Mucosa of gallbladder (tissue), 1 donor: ENCODE data around the gene CYSLTR1. TPM values are rescaled to one million over a fixed set of nuclear protein-coding genes. Genes with fewer than 3 reads are reported as not detected.
"Not testable (repeated sequence)": the region's sequence is repeated elsewhere in the genome, so short reads cannot be mapped to it uniquely, and the experiment has no call there.

Source experiments
- DNase-seq: peaks from one replicate; pipeline ENCODE4 v3.0.0-alpha.2; 2020; ENCODE audit warnings: low spot score
- total RNA-seq: library from RNA; stranded (reverse); gene quantifications from one replicate; pipeline ENCODE4 v1.2.1, GENCODE V29; 2021
- donor health status: DM: no; HTN: no; CAD: no.

The CYSLTR1 gene, protein sequence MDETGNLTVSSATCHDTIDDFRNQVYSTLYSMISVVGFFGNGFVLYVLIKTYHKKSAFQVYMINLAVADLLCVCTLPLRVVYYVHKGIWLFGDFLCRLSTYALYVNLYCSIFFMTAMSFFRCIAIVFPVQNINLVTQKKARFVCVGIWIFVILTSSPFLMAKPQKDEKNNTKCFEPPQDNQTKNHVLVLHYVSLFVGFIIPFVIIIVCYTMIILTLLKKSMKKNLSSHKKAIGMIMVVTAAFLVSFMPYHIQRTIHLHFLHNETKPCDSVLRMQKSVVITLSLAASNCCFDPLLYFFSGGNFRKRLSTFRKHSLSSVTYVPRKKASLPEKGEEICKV
- total RNA-seq: 3.5 TPM

DNA sequence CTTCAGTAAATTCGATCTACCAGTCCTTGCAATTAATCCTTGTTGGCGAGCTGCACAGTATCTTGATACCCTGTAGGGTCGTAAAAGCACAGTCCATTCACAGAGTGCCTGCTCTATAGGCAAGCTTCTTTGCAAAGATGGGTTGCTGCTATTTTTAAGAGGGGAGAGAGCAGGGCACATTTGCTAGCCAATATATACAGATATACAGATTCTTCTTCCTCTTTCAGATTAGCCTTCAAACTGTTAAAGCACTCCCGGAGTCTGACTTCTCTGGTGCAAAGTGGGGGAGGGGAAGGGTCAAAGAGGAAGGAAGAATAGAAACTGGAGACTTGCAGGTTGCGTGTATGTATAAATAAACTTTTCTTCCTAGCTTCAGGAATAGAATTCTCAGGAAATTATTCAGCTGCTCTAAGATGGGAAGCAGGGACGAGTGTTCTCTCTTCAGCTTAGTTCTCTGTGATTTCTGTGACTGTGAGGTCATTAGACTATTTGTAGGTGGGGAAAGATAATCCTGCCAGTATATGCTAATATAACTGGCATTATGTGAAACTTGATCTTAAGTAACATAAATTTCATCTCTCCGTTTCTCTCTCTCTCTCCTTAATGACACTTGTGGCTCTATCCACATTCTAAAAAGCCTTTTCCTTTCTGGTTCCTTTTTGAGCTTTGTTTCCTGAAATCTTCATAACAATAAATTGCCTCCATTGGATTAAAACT is at the start of gene CYSLTR1:
TSS of gene CYSLTR1 (minus strand) at position 242 of the 717 bp plus-strand sequence. CDS start 53,865 bp downstream, outside the sequence.
- no peak for DNase-seq

DNA sequence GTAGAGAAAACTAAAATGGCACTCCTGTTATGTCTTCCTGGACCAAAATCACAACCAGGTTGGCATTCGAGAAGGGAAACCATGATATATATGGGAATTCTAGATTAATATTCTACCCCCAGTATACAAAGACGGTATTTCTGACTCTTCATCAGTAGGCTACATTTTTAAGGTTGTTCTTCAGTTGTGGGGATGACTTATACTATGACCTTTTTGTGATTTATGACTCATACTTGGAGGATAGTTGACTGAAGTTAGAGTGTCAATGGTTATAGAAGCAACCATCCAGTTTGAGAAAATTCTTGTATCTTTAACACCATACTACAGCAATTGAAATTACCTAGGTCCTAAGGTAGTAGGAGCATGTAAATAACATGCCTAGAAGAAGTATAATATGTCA is 49.8 kb upstream of the CYSLTR1 start:
- no peak for DNase-seq

DNA sequence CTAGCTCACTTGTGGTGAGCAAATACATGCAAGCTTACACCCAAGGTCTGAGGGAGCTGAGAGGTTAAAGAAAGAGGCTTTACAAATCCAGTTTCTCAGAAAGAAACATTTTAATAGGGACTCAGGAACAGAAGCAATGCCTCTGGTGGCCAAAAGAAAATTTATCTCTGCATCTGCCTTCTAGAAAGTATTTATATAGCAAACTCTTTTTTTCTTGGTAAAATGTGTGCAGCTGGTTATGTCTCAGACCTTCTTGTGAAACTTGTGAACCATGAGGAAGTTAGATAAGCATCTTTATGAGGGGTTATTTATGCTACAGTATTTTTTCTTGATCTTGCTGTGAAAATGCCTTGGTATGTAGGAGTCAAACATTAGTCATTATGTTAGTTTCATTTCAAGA is 48.5 kb upstream of the CYSLTR1 start:
- DNase-seq: no peak

DNA sequence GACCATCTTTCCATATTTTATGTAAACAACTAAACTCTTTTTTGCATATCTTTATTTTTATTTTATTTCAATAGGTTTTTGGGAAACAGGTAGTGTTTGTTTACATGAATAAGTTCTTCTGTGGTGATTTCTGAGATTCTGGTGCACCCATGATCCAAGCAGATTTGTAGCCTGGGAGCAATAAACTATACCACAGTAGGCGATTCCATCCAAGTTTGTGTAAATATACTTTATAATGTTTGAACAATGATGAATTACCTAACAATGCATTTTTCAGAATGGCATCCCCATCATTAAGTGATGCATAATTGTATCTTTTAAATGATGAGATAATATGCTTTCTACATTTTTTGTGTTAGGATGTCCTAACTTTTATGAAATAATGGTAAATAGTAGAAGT is 39.2 kb upstream of the CYSLTR1 start:
- no peak for DNase-seq

DNA sequence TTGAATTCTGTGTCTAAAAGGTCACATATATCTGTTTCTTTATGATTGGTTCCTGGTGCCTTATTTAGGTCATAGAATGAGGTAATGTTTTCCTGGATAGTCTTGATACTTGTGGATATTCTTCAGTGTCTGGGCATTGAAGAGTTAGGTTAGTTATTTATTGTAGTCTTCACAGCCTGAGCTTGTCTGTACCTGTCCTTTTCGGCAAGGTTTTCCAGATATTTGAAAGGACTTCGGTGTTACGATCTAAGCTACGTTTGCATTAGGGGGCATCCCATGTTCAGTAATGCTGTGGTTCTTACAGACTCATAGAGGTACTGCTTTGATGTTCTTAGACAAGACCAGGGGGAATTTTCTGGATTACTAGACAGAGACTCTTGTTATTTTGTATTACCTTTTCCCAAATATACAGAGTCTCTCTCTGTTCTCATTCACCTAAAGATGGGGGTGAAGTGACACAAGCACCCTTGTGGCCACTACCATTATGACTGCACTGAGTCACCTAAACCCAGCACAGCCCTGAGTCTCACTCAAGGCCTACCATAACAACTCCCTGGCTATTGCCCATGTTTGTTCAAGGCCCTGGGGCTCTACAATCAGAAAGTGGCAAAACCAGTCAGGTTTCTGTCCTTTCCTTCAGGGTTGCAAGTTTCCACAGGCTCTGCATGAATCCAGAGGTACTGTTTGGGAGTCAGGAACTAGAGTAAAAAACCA is 30.1 kb upstream of the CYSLTR1 start:
- no peak for DNase-seq

DNA sequence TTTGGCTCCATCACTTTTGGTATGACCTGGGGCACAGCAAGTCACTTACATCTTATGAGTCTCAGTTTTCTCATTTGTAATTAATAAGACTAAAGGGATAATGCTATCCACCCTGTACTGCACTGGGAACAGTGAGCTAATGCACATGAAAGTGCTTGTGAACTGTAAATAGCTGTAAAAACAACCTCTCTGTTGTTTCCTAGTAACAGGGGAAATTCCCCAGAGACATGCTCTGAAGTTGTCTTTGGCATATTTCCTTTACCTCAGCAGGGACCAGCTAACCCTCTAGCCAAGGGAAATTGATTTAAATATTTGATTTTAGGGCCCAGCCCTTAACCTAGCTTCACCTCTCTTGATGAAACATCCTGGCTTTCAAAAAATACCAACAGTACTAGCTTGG is 6.1 kb upstream of the CYSLTR1 start:
- DNase-seq: no peak

DNA sequence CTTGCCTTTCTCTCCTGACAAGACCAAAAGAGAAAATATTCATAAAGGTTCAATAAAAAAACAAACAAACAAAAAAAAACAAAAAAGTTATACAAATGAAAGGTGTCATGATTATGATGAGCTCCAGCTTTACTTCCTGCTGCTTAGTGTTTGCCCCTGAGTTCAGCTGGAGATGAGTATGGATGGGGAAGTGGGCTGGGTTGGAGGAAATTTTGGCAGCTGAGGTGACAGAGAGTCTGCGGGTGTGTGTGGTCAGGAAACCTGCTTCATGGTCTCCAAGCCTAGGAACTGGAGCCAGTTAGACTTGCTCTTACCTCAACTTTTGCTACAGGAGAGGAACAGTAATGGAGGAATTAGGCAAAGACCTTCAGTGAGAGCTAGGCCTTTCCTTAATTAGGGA is 4.3 kb upstream of the CYSLTR1 start:
- no peak for DNase-seq

DNA sequence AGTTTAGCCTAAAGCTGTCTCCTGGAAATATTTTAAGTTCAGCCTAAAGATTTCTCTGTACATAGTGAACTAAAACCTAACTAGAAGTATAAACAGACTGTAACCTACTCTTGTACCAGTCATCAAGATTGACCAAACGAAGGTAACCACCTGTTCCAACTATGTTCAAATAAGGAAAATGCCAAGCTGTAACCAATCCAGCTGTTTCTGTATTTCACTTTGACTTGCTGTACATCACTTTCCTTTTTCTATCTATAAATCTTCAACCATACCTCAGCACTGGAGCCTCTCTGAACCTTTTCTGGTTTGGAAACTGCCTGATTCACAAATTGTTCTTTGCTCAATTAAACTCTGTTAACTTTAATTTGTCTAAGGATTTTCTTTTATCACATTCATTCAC is 3.1 kb upstream of the CYSLTR1 start:
- no peak for DNase-seq

DNA sequence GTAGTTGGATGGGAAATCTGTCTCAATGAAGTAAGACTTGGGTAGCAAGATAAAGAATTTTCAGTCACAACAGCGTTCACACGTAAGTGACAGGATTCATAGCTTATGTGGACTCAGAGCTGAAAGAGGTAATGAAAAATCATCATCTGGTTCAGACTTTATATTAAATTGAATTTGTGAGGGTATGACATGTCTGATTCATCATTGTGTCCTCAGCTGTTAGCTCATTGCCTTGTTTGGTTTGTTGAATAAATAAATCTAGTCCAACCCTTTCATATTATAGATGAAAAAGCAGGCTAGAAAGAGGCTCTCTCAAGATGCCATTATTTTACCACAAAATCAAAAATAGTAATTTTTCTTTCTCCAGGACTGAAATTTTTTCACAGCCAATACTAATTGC is 2.7 kb upstream of the CYSLTR1 start:
- no peak for DNase-seq

DNA sequence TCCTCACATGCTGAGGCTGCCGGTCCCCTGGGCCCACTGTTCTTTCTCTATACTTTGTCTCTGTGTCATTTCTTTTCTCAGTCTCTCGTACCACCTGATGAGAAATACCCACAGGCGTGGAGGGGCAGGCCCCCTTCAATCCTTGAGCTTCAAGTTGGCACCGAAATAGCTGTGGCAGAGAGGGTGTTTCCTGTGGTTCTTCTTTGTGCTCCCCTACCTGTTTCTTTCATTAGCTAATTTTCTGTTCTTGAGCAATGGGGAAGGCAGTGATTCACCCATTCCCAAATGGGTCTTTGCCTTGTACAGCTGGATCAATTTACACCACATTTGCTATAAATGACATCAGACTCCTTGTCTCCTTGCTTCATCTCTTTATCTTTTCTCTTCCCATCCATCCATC is 2.1 kb upstream of the CYSLTR1 start:
- no peak for DNase-seq

DNA sequence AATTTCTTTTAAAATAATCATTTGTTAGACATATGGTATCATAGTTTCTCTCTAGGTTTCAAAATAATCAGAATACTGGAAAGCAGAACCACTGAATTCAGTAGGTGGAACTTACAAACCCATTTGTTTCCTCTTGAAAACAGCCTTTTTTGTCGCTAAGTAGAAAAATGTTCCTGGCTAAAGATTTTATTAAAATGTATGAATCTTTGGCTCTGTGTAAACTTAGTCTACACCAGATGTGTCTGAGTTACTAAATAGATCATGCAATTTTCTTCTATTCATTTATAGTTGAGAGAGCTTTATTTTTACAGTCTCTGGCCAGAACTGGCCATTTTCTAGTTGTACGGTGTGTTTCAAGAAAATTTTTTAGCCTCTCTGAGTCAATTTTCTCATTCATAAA is 1.0 kb downstream of the CYSLTR1 start:
- no peak for DNase-seq

DNA sequence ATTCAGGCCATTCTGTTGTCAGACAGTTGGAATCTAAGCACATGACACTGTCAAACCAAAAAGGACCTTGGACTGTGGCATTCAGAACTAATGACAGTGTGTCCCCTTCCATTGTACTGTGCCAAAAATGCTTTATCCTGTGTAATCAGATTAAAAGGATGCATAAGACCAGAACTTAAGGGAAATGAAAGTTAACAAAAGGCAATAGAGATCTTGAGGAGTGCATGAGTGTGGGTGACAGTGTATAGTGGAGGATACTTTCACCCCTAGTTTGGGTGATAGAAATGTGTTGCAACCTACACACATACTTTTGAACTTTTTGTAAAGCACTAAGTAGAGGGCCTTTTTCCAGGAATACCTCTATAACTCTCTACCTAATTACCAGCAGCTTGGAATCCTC is 4.5 kb downstream of the CYSLTR1 start:
- no peak for DNase-seq

DNA sequence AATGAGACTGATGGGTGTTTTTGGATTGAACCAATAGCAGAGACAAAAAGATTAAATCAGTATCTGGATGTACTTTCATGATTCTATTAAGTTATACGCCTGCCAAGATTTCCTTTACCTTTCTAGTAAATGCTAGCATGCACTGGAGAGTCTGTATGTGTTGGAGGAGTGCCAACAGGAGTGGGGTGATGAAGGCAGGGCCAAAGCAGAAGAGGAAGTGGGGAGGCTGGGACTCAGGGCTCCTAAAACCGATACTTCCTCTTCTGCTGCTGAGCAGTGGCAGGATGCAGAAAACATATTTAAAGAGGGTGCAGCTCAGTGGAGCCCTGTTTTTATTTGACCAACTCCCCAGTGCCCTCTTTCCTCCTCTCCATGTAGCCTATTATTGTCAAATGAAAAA is 5.6 kb downstream of the CYSLTR1 start:
- DNase-seq: peak; percentile 65

DNA sequence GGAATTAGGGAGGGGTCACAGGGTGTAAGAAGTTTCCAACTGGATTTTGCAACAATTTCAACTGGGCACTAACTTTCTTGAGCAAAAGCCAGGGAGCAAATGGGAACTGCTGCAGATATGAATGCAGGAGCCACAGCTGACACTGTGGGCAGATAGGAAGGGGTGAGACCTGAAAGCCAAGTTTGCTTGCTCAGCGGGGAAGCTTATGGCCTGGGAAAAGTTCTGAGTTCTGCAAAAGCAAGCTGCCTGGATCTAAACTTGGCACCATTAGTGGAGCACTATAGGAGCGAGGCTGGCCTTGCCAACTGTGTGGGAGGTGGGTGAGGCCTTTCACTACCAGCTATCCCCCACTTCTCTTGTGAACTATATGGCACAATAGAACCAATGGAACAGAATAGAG is 11.1 kb downstream of the CYSLTR1 start:
- DNase-seq: no peak

DNA sequence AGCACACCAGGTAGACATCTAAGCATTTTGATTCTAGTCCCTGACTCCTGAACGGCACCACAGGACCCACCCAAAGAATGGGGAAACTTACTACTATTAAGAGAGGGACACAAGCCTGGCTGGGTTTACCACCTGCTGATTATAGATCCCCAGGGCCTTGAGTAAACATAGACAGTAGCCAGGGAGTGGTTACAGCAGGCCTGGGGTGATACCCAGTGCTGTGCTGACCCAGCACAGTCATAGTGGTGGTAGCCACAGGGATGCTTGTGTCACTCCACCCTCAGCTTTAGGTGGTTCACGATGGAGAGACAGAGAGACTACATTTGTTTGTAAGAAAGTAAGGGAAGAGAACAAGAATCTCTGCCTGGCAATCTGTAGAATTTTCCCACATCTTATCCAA is 11.7 kb downstream of the CYSLTR1 start:
- no peak for DNase-seq

DNA sequence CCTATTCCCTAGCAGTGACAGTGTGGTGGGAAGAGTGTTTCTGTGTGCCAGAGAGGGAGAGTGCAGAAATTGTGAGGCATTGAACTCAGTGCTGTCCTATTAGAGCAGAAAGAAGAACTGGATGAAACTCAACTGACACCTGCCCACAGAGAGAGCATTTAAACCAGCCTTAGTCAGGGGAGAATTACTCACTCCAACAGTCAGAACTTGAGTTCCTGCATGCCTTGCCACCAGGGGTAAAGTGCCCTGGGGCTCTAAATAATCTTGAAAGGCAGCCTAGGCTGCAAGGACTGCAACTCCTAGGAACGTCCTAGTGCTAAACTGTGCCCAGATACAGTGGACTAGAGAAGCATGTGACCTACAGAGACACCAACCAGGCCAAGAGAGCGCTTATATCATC is 12.8 kb downstream of the CYSLTR1 start:
- DNase-seq: no peak

DNA sequence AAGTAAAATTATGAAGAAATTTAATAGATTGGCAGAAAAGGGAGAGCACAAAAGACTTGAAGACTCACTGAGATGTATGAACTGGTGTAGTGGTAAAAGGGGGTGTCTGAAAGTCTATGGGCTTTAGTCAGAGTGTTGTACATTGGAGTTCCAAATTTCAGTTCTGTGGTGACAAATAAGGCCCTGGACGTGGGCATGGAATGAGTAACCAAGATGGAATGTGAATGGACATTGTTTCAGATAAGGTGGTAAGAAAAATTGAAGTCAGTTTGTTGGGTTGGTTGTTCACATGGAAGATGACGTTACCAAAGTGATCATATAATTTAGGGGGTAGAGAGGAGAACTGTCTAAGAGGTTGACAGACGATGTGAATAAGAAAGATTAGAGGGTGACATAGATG is 13.9 kb downstream of the CYSLTR1 start:
- DNase-seq: no peak

DNA sequence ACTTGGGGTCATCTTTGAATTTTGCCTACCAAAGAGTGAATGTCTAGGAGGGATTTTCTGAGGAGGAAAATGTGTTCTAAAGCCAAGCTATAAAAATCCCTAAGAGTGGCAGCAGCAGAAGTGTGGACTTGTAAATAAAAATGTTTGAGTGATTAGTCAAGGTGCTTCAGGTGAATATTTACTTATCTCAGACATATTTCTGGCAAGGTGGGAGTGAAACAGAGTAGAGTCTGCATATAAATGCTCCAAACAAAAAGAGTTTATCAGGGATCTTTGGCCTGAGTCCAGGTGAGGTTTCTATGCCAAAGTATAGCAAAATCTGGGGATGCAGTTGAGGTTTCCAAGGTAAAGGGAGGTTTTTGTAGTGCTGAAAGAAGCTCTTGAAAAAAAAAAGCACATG is 19.7 kb downstream of the CYSLTR1 start:
- no peak for DNase-seq

DNA sequence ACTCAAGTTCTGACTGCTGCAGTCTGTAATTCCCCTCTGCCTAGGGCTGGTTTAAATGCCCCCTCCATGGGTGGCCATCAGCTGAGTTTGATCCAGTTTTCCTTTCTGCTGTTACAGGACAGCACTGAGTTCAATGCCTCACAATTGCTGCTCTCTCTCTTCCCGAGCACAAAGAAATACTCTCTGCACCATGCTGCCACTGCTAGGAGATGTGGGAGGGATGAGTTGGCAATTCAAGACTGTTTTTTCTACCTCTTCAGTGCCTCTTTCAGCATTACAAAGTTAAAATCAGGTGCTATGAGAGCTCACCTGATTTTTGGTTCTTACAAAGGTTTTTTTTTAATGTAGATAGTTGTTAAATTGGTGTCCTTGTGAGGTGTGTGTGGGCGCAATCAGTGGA is 24.3 kb downstream of the CYSLTR1 start:
- DNase-seq: no peak

DNA sequence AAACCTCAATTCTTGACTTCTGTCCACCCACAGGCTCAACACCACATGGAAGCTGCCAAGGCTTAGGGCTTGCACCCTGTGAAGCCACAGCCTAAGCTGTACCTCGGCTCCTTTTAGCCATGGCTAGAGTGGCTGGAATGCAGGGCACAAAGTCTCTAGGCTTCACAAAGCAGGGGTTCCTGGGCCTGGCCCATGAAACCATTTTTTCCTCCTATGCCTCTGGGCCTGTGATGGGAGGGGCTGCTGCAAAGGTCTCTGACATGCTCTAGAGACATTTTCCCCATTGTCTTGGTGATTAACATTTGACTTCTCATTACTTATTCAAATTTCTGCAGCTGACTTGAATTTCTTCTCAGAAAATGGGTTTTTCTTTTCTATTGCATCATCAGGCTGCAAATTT is 26.5 kb downstream of the CYSLTR1 start:
- not testable (repeated sequence) for DNase-seq

DNA sequence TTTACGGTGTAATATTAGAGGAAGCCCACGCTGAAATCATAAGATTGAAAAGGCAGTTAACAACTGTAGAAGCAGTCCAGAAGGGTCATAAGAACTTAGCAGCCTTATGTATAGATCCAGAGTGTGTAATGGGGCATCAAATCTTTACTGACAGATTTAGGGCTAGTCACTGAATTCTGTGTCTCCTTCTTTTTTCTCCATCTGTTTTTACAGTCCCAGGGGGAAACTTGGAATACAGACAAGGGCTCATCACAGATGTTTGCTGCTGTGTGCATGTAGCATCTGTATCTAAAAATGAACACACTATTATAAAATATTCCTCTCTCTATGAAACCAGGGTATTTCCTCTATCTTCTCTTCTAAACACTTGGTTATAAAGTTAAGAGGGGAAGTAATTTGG is 43.9 kb downstream of the CYSLTR1 start:
- no peak for DNase-seq

DNA sequence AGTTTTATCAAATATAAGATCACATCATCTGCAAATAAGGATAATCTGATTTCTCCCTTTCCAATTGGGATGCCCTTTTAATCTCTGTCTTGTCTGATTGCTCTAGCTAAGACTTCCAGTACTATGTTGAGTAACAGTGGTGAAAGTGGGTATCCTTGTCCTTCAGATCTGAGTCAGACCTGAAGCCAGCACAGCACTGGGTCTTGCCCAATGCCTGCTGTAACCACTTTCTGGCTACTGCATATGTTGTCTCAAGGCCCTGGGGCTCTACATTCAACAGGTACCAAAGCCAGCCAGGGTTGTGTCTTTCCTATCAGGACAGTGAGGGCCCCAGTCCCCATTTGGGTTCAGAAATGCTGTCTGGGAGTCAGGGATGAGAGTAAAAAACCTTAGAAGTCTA is 90.3 kb downstream of the CYSLTR1 start:
- DNase-seq: no peak

DNA sequence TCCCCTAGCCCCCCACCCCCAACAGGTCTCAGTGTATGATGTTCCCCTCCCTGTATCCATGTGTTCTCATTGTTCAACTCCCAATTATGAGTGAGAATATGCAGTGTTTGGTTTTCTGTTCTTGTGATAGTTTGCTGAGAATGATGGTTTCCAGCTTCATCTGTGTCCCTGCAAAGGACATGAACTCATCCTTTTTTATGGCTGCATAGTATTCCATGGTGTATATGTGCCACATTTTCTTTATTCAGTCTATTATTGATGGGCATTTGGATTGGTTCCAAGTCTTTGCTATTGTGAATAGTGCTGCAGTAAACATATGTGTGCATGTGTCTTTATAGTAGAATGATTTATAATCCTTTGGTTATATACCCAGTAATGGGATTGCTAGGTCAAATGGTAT is 101.4 kb downstream of the CYSLTR1 start:
- not testable (repeated sequence) for DNase-seq
